ENCODE results near the gene CUL2.

DNA sequence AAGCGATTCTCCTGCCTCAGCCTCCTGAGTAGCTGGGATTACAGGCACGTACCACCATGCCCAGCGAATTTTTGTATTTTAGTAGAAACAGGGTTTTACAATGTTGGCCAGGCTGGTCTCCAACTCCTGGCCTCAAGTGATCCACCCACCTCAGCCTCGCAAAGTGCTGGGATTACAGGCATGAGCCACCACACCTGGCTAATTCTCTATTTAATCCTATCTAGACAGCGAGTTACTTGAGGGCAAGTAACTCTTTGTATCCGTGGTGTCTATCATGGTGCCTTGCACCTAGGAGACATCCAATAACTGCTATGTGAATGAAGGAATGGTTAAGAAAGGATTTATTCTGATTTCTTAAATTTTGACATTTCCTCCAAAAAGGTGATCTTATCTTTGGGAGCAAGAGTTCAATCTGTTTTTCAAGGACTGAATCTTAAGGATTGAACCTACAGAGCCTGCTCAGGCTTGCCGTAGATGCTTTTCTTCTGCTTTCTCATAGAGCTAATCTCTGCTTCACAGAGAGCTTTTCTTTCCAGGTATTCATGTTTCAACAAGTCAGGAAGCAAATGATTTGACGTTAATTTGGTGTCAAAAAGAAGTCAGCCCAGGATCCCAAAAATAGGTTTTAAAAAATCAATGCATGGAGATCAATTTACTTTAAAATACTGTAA lies 101.6 kb downstream of the CUL2 start:
- no peak for TF ChIP-seq POLR2A (IDR thresholded peaks at IDR 0.05)
- TF ChIP-seq, protein P1, sequence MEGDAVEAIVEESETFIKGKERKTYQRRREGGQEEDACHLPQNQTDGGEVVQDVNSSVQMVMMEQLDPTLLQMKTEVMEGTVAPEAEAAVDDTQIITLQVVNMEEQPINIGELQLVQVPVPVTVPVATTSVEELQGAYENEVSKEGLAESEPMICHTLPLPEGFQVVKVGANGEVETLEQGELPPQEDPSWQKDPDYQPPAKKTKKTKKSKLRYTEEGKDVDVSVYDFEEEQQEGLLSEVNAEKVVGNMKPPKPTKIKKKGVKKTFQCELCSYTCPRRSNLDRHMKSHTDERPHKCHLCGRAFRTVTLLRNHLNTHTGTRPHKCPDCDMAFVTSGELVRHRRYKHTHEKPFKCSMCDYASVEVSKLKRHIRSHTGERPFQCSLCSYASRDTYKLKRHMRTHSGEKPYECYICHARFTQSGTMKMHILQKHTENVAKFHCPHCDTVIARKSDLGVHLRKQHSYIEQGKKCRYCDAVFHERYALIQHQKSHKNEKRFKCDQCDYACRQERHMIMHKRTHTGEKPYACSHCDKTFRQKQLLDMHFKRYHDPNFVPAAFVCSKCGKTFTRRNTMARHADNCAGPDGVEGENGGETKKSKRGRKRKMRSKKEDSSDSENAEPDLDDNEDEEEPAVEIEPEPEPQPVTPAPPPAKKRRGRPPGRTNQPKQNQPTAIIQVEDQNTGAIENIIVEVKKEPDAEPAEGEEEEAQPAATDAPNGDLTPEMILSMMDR (IDR thresholded peaks at IDR 0.05): no peak
